ENCODE data around the gene RMDN3. TPM values are rescaled to one million over a fixed set of nuclear protein-coding genes. Genes with fewer than 3 reads are reported as not detected.

Gene RMDN3
- total and polyA plus RNA-seq, 9 of the 15 experiments (the other 6 are each of a cell fraction or from before 2014, with no cell fraction given), result 8.1 to 38.2 (median 25.9) TPM

DNA sequence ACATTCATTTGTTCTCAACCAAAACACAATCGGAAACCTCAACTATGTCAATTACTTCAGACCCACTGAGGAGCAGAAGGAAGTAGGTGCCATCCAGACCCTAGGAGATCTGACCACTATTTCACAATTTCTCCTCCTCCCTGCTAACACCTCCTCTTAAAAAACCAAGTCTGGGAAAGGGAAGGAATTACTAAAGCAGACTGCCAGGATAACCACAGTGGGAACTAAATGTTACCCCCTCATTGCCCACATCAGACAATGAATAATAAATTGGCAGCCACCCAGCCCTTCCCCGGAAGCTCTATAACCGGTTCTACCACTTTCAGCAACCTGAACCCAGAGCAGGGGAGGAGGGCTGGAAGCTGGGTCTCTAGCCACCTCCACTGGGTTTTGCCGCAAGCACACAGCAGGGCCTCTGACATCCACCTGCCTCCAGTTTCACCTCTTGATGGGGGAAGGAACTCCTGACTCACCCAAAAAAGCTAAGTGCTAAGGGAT lies 32.3 kb upstream of the RMDN3 start:
- ATAC-seq, result no peak
- Histone ChIP-seq H3K27me3 (ENCODE audit: control insufficient read depth in 2 of 2, insufficient read depth in 2 of 2, low read length in 2 of 2) (no peaks in the 10 kb centered on the region), H3K79me2 (ENCODE audit: control insufficient read depth, insufficient read depth, low read length) (peaks cover 4% of the 10 kb centered on the region; the same call in 1 of the 3 replicates), H3K9me1 (ENCODE audit: control insufficient read depth, insufficient read depth, low read length) (no peaks in the 10 kb centered on the region), H3K27ac (ENCODE audit: extremely low read depth, low read depth, low read length) (no peak overlapping the region), H4K20me1 (replicated peaks; ENCODE audit: control insufficient read depth, insufficient read depth, low read length) (no peaks in the 10 kb centered on the region), H3K9me3 (replicated peaks; ENCODE audit: control insufficient read depth, insufficient read depth, low read depth, low read length) (no peaks in the 10 kb centered on the region), H3K4me2 (ENCODE audit: insufficient read depth, low read length) (no peak overlapping the region), H2AFZ (ENCODE audit: low read depth, low read length) (no peak overlapping the region), H3K36me3 (ENCODE audit: control insufficient read depth, insufficient read depth, low read length) (peaks cover 10% of the 10 kb centered on the region; the same call in 1 of the 3 replicates), H3K9ac (ENCODE audit: insufficient read depth in 1 of 2, low read depth in 2 of 2, low read length in 2 of 2) (no peak overlapping the region; a peak in 1 of 4 replicates), H3K4me3 (no peak overlapping the region), H3K4me1 (replicated peaks in 1 of 2; ENCODE audit: control insufficient read depth in 2 of 2, insufficient read depth in 2 of 2, low read length in 2 of 2) (peaks cover 7 to 11% of the 10 kb centered on the region in 2 experiments; a peak in 4 of 5 replicates)
- no TSS peak for BruUV-seq (replicated peaks)
- ChIA-PET POLR2A (interaction anchor here (0.6 to 2.4 kb wide), 5 partner anchors 9 to 105 kb away, joined by 3 to 11 read pairs (median 3); partner anchors contain the start of genes DNAJC17 and ZFYVE19), CTCF (ENCODE audit: low intra/inter-chr PET ratio) (interaction anchor here (5.1 kb wide), 1 partner anchor 106 kb away, joined by 66 read pairs; the partner anchor contains the start of gene VPS18)
- intact Hi-C loops (cut with micrococcal nuclease), result loop anchor here (5.0 to 10.0 kb wide), 2 partner anchors 70 to 273 kb away; no protein-coding TSS in a partner anchor
- in situ Hi-C loops (cut with MboI), result no loop called here
- whole genome bisulfite sequencing (ENCODE audit: insufficient coverage, low coverage, missing lambda C conversion rate), result 55% methylated on average over 4 of the region's 4 CpGs
- no peak for FAIRE-seq
- no peak for DNase-seq (ENCODE audit: extremely low read depth in 1 of 4, low spot score in 3 of 4)
- TF ChIP-seq ELF1 (tag; IDR thresholded peaks at IDR 0.05) (no peak), ZFX (CRISPR knock-in tag; IDR thresholded peaks at IDR 0.05) (no peak), SPI1 (IDR thresholded peaks at IDR 0.05; ENCODE audit: borderline replicate concordance, low read depth, low read length) (no peak), KDM1A (IDR thresholded peaks at IDR 0.05) (no peak), ZNF785 (CRISPR knock-in tag; IDR thresholded peaks at IDR 0.05) (no peak), CSDE1 (IDR thresholded peaks at IDR 0.05) (no peak), SRSF1 (IDR thresholded peaks at IDR 0.05; ENCODE audit: low read depth, low read length) (no peak), ZNF696 (CRISPR knock-in tag; conservative IDR thresholded peaks at IDR 0.05) (no peak), POLR3G (IDR thresholded peaks at IDR 0.05; ENCODE audit: extremely low read depth, insufficient read length, insufficient replicate concordance) (no peak)
- TF ChIP-seq, protein P1, sequence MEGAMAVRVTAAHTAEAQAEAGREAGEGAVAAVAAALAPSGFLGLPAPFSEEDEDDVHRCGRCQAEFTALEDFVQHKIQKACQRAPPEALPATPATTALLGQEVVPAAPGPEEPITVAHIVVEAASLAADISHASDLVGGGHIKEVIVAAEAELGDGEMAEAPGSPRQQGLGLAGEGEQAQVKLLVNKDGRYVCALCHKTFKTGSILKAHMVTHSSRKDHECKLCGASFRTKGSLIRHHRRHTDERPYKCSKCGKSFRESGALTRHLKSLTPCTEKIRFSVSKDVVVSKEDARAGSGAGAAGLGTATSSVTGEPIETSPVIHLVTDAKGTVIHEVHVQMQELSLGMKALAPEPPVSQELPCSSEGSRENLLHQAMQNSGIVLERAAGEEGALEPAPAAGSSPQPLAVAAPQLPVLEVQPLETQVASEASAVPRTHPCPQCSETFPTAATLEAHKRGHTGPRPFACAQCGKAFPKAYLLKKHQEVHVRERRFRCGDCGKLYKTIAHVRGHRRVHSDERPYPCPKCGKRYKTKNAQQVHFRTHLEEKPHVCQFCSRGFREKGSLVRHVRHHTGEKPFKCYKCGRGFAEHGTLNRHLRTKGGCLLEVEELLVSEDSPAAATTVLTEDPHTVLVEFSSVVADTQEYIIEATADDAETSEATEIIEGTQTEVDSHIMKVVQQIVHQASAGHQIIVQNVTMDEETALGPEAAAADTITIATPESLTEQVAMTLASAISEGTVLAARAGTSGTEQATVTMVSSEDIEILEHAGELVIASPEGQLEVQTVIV (CRISPR knock-in tag; IDR thresholded peaks at IDR 0.05; ENCODE audit: borderline replicate concordance), result no peak
- TF ChIP-seq, protein P2, sequence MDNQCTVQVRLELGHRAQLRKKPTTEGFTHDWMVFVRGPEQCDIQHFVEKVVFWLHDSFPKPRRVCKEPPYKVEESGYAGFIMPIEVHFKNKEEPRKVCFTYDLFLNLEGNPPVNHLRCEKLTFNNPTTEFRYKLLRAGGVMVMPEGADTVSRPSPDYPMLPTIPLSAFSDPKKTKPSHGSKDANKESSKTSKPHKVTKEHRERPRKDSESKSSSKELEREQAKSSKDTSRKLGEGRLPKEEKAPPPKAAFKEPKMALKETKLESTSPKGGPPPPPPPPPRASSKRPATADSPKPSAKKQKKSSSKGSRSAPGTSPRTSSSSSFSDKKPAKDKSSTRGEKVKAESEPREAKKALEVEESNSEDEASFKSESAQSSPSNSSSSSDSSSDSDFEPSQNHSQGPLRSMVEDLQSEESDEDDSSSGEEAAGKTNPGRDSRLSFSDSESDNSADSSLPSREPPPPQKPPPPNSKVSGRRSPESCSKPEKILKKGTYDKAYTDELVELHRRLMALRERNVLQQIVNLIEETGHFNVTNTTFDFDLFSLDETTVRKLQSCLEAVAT (IDR thresholded peaks at IDR 0.05), result no peak

All from K562 (cell line).